Measurements from ENCODE around the gene GNG7.
"Not testable (repeated sequence)": the region's sequence is repeated elsewhere in the genome, so short reads cannot be mapped to it uniquely, and the experiment has no call there.

The GNG7 gene

GRCh38 chr19:2668175-2668763, 34.2 kb downstream of the GNG7 start:
- no peak for DNase-seq

- DNase-seq: not testable (repeated sequence)
Observed at GRCh38 chr19:2667349-2667748, 35.1 kb downstream of the GNG7 start.

DNA sequence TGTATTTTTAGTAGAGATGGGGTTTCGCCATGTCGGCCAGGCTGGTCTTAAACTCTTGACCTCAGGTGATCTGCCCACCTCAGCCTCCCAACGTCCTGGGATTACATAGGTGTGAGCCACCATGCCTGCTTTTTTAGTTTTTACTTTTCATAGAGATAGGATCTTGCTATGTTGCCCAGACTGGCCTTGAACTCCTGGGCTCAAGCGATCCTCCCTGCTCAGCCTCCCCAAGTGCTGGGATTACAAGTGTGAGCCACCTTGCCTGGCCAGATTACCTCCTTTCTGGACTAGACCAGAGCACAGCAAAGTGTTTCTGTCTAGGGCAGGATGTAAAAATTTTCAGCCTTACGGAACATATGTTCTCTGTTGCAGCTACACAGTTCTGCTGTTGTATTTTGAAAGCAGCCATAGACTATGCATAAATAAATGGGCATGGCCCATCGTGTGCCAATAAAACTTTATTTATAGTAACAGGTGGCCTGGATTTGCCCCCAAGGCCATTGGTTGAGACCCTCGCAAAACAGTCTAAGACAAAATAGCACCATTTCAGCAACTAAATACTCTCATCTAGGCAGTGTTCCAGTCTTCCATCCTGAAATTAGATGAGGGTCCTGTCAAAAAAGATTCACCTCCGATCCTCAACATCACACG, 36.0 kb downstream of the GNG7 start:
- DNase-seq: no peak

GRCh38 chr19:2665103-2665502, 37.4 kb downstream of the GNG7 start:
- DNase-seq: no peak

- DNase-seq: no peak
Observed at GRCh38 chr19:2663920-2664571, 38.4 kb downstream of the GNG7 start.

DNA sequence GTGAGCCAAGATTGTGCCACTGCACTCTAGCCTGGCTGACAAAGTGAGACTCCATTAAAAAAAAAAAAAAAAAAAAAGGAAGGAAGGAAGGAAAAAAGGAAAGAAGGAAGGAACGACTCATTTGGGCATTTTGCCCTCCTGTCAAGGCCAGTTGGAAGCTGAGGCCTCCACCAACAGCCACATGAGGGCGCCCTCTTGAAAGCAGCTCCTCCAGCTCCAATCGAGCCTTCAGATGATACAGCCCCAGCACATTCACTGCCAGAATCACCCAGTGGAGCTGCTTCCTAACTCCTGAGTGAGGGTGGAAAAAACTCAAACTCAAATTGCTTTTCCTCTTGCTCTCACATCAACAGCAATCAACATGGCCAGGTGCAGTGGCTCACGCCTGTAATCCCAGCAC, 40.9 kb downstream of the GNG7 start:
- DNase-seq: no peak

DNA sequence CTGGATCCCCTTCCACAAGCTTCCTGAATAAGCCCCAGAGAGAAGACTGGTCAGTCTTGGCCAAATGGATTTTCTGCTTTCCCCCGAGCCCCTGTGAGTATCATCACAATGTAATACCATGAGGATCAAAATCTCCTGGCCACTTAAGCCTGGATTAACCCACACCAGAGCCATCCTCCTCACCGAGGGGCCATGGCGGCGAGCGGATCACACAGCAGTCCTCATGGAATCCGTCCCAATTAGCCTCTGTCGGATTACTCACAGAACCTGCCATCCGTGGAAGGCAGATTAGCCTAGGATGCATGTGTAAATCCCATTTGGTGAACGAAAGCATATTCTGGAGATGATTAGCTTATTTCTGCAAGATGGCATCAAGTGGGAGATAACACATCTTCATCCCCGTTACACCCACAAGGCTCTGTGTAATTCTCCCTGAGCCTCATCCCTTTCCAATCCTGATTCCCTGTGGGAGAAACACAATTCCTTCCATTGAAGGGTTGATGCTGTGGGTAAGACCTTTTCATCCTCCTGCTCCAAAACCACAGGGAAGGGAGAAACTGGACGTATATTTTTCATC, 42.5 kb downstream of the GNG7 start:
- DNase-seq: no peak

- no peak for DNase-seq
Observed at GRCh38 chr19:2656533-2656932, 46.0 kb downstream of the GNG7 start.

GRCh38 chr19:2653710-2654707, 48.5 kb downstream of the GNG7 start:
- no peak for DNase-seq

- no peak for DNase-seq
Observed at GRCh38 chr19:2653218-2653617, 49.3 kb downstream of the GNG7 start.

DNA sequence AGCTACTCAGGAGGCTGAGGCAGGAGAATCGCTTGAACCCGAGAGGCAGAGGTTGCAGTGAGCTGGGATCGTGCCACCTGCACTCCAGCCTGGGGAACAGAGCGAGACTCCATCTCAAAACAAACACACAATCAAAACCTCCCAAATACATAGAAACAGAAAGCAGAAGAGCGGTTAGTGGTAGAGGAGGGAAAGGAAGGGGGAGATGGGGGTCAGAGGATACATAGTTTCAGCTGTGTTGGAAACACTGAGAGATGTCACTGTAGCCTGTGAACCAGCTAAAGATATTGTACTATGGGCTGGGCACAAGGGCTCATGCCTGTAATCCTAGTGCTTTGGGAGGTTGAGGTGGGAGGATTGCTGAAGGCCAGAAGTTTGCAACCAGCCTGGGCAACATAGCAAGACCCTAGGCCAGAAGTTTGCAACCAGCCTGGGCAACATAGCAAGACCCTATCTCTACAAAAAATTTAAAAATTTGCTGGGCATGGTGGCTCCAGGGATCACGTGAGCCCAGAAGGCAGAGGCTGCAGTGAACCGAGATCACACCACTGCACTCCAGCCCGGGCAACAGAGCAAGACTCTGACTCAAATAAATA, 49.9 kb downstream of the GNG7 start:
- DNase-seq: no peak

- not testable (repeated sequence) for DNase-seq
Observed at GRCh38 chr19:2651002-2651733, 51.3 kb downstream of the GNG7 start.

DNA sequence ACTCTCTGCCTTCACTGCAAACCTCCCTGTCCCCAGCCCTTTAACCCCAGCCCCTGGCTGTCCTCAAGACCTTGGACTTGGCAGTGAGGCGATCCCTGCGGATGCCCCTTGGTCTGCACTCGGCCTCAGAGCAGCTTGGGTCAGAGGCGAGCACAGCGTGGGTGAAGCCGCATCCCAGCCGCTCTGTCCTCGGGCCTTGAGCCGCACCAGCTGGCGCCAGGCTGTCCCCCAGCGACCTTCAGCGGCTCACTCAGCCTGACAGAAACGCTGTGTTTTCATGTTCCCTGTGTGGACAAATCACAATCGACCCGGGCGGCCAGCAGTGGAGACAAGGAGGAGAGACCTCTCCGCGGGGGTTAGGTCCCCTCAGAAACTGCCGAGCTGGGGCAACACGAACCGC, 52.0 kb downstream of the GNG7 start:
- DNase-seq: no peak

- peak; percentile 21 for DNase-seq
Observed at GRCh38 chr19:2648528-2648937, 54.0 kb downstream of the GNG7 start.

GRCh38 chr19:2648099-2648498, 54.4 kb downstream of the GNG7 start:
- no peak for DNase-seq

- no peak for DNase-seq
Observed at GRCh38 chr19:2646866-2647535, 55.5 kb downstream of the GNG7 start.

DNA sequence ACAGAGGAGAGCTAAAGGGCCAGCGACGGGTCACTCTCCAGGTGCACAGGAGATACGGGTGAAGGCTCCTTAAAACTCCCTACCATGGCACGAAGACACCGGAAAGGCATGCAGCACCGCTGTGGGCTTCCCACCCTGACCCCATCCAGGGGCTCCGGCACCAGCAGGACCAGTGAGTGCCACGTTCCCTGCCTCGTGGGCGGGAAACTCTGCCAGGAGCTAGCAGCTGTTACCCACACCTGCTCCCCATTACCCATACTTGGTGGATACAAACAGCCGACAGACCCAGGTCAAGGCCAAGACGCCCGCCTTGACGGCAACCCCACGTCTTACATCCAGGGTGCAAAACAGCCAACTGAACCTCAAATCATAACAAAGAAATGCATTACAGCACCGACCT, 56.7 kb downstream of the GNG7 start:
- DNase-seq: no peak

DNA sequence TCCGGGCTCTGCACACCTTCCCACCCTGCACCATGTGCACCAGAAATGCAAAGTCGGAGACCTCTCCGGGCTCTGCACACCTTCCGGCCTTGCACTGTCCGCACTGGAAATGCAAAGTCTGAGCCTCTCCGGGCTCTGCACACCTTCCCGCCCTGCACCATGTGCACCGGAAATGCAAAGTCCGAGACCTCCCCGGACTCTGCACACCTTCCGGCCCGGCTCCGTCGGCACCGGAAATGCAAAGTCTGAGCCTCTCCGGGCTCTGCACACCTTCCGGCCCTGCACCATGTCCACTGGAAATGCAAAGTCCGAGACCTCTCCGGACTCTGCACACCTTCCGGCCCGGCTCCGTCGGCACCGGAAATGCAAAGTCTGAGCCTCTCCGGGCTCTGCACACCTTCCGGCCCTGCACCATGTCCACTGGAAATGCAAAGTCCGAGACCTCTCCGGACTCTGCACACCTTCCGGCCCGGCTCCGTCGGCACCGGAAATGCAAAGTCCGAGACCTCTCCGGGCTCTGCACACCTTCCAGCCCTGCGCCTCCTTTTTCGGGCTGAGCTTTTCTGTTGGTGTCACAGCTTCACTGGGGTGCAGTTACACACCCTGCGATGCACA, 59.3 kb downstream of the GNG7 start:
- not testable (repeated sequence) for DNase-seq

DNA sequence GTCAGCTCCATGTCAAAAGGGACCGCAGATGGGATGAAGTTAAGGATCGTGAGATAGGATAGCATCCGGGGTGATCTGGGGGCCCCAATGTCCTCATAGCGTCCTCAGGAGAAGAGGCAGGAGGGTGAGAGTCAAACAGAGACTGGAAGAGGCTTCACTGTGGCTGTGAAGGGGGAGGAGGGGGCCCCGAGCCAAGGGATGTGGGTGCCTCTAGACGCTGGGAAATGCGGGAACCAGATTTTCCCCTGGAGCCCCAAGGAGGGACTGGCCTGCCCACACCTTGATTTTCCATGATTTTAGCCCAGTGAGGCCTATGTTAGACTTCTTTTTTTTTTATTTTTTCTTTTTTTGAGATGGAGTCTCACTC, 61.2 kb downstream of the GNG7 start:
- DNase-seq: no peak

GRCh38 chr19:2640563-2641331, 61.7 kb downstream of the GNG7 start:
- DNase-seq: no peak
